ENCODE data around the gene ARPC1B.

Gene ARPC1B

DNA sequence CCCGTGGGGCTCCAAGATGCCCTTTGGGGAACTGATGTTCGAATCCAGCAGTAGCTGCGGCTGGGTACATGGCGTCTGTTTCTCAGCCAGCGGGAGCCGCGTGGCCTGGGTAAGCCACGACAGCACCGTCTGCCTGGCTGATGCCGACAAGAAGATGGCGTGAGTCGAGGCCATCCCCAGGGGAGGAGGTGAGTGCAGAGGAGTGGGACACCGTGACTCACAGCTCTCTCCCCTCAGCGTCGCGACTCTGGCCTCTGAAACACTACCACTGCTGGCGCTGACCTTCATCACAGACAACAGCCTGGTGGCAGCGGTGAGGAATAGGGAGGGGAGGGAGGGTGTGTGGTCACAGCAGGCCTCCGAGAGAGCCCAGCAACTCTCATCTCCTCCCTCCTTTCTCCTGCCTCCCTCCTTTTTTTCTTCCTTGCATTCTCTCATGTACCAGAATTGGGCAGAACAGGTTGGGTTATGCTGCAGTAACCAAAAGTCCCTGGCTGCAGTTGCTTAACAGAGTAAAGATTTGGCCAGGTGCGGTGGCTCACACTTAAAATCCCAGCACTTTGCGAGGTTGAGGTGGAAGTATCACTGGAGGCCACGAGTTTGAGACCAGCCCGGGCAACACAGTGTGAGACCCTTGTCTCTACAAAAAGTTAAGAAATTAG, 16.5 kb downstream of the ARPC1B start:
- TF ChIP-seq CTCF (IDR thresholded peaks at IDR 0.05; ENCODE audit: control insufficient read depth, insufficient read depth, low read depth, low read length, missing control alignments) = no peak
- no peak for DNase-seq (ENCODE audit: low read depth)
- H3K4me3 ChIP-seq (ENCODE audit: control insufficient read depth, low read depth, low read length) = no peak overlapping the region

DNA sequence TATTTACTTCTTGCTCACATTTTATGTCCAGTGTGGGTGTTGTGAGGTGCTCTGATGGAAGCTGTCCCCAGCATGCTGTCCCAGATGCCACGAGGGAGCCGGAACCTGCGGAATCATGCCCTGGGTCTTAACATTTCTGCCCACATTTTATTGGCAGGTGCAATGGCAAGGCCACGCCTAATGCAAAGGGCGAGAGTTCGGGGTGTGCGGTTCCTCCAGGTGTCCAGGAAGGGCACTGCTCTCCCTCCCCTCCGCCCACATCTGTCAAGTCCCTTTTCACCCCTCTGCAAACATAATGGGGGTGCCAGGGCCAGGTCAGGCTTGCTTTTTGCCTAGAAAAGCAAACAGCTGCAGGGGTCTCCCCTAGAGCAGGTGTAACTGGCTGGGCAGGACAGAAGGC, 17.5 kb downstream of the ARPC1B start:
- DNase-seq (ENCODE audit: low read depth) = no peak
- no peak for TF ChIP-seq CTCF (IDR thresholded peaks at IDR 0.05; ENCODE audit: control insufficient read depth, insufficient read depth, low read depth, low read length, missing control alignments)
- H3K4me3 ChIP-seq (ENCODE audit: control insufficient read depth, low read depth, low read length) = no peak overlapping the region

GRCh38 chr7:99392659-99393354, 18.3 kb downstream of the ARPC1B start:
- TF ChIP-seq CTCF (IDR thresholded peaks at IDR 0.05; ENCODE audit: control insufficient read depth, insufficient read depth, low read depth, low read length, missing control alignments) = no peak
- no peak for DNase-seq (ENCODE audit: low read depth)
- no peak overlapping the region for H3K4me3 ChIP-seq (ENCODE audit: control insufficient read depth, low read depth, low read length)

DNA sequence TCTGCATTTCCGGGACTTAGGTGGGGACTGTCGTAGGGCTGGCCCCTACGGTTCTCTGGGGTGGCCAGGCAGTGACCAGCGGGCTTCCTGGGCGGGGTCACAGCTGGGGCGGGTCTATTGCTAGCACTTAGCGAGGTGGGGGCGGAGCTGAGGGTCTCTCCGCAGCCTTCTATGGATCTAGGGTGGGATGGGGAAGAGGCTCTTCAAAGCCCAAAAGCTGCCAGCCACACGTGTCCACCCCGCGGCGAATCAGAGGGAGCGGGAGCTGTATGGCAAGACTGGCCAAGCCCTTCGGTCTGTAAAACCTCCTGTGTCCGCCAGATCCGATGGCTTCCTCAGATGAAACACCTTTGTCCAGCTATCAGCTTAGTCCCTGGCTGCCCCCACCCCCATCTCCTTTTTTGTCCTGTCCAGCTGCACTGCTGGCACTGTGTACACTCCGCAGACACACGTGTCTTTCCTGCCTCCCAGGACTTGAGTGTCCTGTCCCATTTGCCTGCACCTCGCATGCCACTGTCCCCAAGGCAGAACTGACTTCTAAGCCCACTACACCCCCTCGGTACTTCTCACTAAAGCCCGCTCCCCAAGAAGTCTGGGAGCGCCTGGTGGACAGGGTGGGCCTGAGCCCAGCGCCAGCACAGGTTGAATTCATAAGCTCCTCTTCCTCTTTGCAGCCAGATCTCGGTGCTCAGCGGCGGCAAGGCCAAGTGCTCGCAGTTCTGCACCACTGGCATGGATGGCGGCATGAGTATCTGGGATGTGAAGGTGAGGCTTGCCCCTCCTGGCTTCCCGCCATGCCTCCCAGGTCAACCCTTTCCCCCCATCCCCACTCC, 19.0 kb downstream of the ARPC1B start:
- no peak overlapping the region for H3K4me3 ChIP-seq (ENCODE audit: control insufficient read depth, low read depth, low read length)

GRCh38 chr7:99394188-99394502, 19.6 kb downstream of the ARPC1B start:
- H3K4me3 ChIP-seq (ENCODE audit: control insufficient read depth, low read depth, low read length) = no peak overlapping the region
- TF ChIP-seq CTCF (IDR thresholded peaks at IDR 0.05; ENCODE audit: control insufficient read depth, insufficient read depth, low read depth, low read length, missing control alignments) = no peak
- DNase-seq (ENCODE audit: low read depth) = no peak

More for the DNA sequence above, 19.0 kb downstream of the ARPC1B start:
- TF ChIP-seq CTCF (IDR thresholded peaks at IDR 0.05; ENCODE audit: control insufficient read depth, insufficient read depth, low read depth, low read length, missing control alignments) = no peak
- DNase-seq (ENCODE audit: low read depth) = no peak

DNA sequence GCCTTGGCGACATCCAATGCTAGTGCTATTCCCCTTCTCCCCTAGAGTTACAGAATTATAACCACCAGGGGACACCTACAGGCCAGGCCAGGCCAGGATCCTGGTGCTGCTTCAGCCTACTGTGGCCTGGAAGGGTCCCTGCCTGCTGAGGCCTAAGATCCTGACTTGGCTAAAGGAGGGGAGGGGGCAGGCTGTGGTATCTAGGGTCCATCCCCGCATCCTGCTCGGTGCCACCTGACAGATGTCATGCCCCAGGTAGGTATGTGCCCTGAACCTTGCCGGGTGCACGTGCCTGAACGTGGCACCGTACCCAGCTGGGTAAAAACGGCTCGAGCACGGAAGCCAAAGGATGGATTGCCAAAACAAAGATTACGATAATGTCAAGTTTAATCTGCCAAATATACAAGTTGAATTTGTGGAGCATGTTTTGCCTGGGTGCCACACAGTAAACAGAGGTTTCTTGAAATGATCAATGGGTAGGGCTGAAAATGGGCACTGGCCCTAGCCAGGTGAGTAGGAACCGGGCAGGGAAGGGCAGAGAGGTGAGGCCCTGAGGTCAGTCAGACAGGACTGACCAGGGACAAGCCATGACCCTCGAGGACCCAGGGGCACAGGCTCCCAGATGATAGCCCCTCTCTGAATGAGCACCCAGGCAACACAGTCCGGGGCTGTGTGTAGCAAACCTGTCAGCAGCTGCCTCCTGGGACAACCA, 21.2 kb downstream of the ARPC1B start:
- TF ChIP-seq CTCF (IDR thresholded peaks at IDR 0.05; ENCODE audit: control insufficient read depth, insufficient read depth, low read depth, low read length, missing control alignments) = no peak
- DNase-seq (ENCODE audit: low read depth) = no peak
- H3K4me3 ChIP-seq (ENCODE audit: control insufficient read depth, low read depth, low read length) = no peak overlapping the region

Measured in AG09309 (cell line).